H9 (cell line): Measurements from ENCODE around the gene KCNJ1. TPM values are rescaled to one million over a fixed set of nuclear protein-coding genes. Genes with fewer than 3 reads are reported as not detected.

Experiments
- DNase-seq: peaks from one replicate; pipeline ENCODE4 v3.0.0-alpha.2; 2017
- H2AFZ ChIP-seq: one replicate; pipeline ENCODE4 v1.6.1; 2013; ENCODE audit warnings: mild to moderate bottlenecking, low read length, control low read depth, moderate library complexity
- H2AK5ac ChIP-seq: 2 replicates; pipeline ENCODE4 v1.6.1; 2013; ENCODE audit warnings: low read length, control low read depth, mixed read lengths; ENCODE audit not compliant: insufficient read length
- H2BK120ac ChIP-seq: one replicate; pipeline ENCODE4 v1.6.1; 2013; ENCODE audit warnings: low read depth, mild to moderate bottlenecking, low read length, control low read depth, inconsistent platforms; ENCODE audit not compliant: poor library complexity, severe bottlenecking
- H2BK12ac ChIP-seq: 2 replicates; pipeline ENCODE4 v1.6.1; 2013; ENCODE audit warnings: low read length, control low read depth, mixed read lengths, low read depth; ENCODE audit not compliant: insufficient read length
- H2BK15ac ChIP-seq: 2 replicates; pipeline ENCODE4 v1.6.1; 2013; ENCODE audit warnings: low read depth, low read length, control low read depth
- H2BK20ac ChIP-seq: one replicate; pipeline ENCODE4 v1.6.1; 2013; ENCODE audit warnings: low read depth, mild to moderate bottlenecking, low read length, control low read depth, inconsistent platforms; ENCODE audit not compliant: poor library complexity, severe bottlenecking
- H2BK5ac ChIP-seq: 2 replicates; pipeline ENCODE4 v1.6.1; 2013; ENCODE audit warnings: low read length, control low read depth, mixed read lengths; ENCODE audit not compliant: insufficient read length
- H3K14ac ChIP-seq: 2 replicates; pipeline ENCODE4 v1.6.1; 2013; ENCODE audit warnings: low read length, control low read depth; ENCODE audit not compliant: insufficient read depth
- H3K18ac ChIP-seq: 2 replicates; pipeline ENCODE4 v1.6.1; 2013; ENCODE audit warnings: low read depth, mild to moderate bottlenecking, mixed read lengths, low read length, control low read depth; ENCODE audit not compliant: insufficient read length
- H3K23ac ChIP-seq: 2 replicates; pipeline ENCODE4 v1.6.1; 2013; ENCODE audit warnings: low read length, control low read depth, mixed read lengths, low read depth; ENCODE audit not compliant: insufficient read length
- H3K23me2 ChIP-seq: 2 replicates; pipeline ENCODE4 v1.6.1; 2013; ENCODE audit warnings: low read depth, mild to moderate bottlenecking, mixed read lengths, low read length, control low read depth; ENCODE audit not compliant: insufficient read length, poor library complexity, severe bottlenecking
- H3K27ac ChIP-seq: 2 replicates; pipeline ENCODE4 v1.5.1; 2013; ENCODE audit warnings: low read length, control low read depth, mixed read lengths, low read depth; ENCODE audit not compliant: insufficient read length
- H3K27me3 ChIP-seq: 2 replicates; pipeline ENCODE4 v1.6.1; 2013; ENCODE audit warnings: low read length, control low read depth, inconsistent platforms; ENCODE audit not compliant: insufficient read depth
- H3K4ac ChIP-seq: 2 replicates; pipeline ENCODE4 v1.6.1; 2013; ENCODE audit warnings: low read depth, mild to moderate bottlenecking, control low read depth, inconsistent platforms, low read length, moderate library complexity
- H3K4me1 ChIP-seq: 2 replicates; pipeline ENCODE4 v1.6.1; 2013; ENCODE audit warnings: low read length, control low read depth, inconsistent platforms; ENCODE audit not compliant: insufficient read depth
- H3K4me2 ChIP-seq: 2 replicates; pipeline ENCODE4 v1.6.1; 2013; ENCODE audit warnings: low read length, control low read depth, mixed read lengths; ENCODE audit not compliant: insufficient read length, insufficient read depth
- H3K56ac ChIP-seq: 2 replicates; pipeline ENCODE4 v1.6.1; 2013; ENCODE audit warnings: low read depth, mild to moderate bottlenecking, mixed read lengths, low read length, control low read depth; ENCODE audit not compliant: insufficient read length
- H3K79me1 ChIP-seq: 2 replicates; pipeline ENCODE4 v1.6.1; 2013; ENCODE audit warnings: low read depth, mild to moderate bottlenecking, moderate library complexity, low read length, control low read depth, inconsistent platforms; ENCODE audit not compliant: insufficient read depth, poor library complexity, severe bottlenecking
- H3K79me2 ChIP-seq: 2 replicates; pipeline ENCODE4 v1.6.1; 2013; ENCODE audit warnings: low read length, control low read depth, inconsistent platforms; ENCODE audit not compliant: insufficient read depth
- H3K9ac ChIP-seq: 2 replicates; pipeline ENCODE4 v1.6.1; 2013; ENCODE audit warnings: low read length, control low read depth, mixed read lengths; ENCODE audit not compliant: insufficient read length; ENCODE audit errors: extremely low read depth
- H3K9me3 ChIP-seq: one replicate; pipeline ENCODE4 v1.6.1; 2013; ENCODE audit warnings: low read depth, low read length, inconsistent platforms; ENCODE audit not compliant: control insufficient read depth
- H3T11ph ChIP-seq: one replicate; pipeline ENCODE4 v1.6.1; 2013; ENCODE audit warnings: mild to moderate bottlenecking, low read length, control low read depth, inconsistent platforms
- H4K20me1 ChIP-seq: one replicate; pipeline ENCODE4 v1.6.1; 2013; ENCODE audit not compliant: control insufficient read depth, insufficient read length, insufficient read depth
- H4K5ac ChIP-seq: 2 replicates; pipeline ENCODE4 v1.6.1; 2013; ENCODE audit warnings: low read depth, mild to moderate bottlenecking, mixed read lengths, low read length, control low read depth; ENCODE audit not compliant: insufficient read length
- H4K8ac ChIP-seq: replicated peaks from 2 replicates; pipeline ENCODE4 v1.6.1; 2013; ENCODE audit warnings: low read length, control low read depth, mixed read lengths, low read depth; ENCODE audit not compliant: insufficient read length
- H4K91ac ChIP-seq: 2 replicates; pipeline ENCODE4 v1.6.1; 2013; ENCODE audit warnings: low read depth, mild to moderate bottlenecking, moderate library complexity, mixed read lengths, low read length, control low read depth; ENCODE audit not compliant: insufficient read length
- H3K27ac Mint-ChIP-seq, 3 experiments: 2 replicates in 2 of 3; 3 replicates in 1 of 3; pipeline ENCODE4 v1.8.0; 2020 to 2021; ENCODE audit warnings: mixed read lengths in 3 of 3, mild to moderate bottlenecking in 1 of 3, moderate library complexity in 1 of 3
- H3K27me3 Mint-ChIP-seq: 2 replicates; pipeline ENCODE4 v1.8.0; 2021; ENCODE audit warnings: low read depth, mild to moderate bottlenecking, moderate library complexity, mixed read lengths
- H3K36me3 Mint-ChIP-seq, 3 experiments: 2 replicates in 2 of 3; 3 replicates in 1 of 3; pipeline ENCODE4 v1.8.0; 2020 to 2021; ENCODE audit warnings: low read depth in 3 of 3, mixed read lengths in 3 of 3; ENCODE audit not compliant: insufficient read depth in 1 of 3
- H3K4me1 Mint-ChIP-seq, 2 experiments: 2 replicates each; pipeline ENCODE4 v1.8.0; 2020; ENCODE audit warnings: mixed read lengths in 2 of 2
- H3K4me3 Mint-ChIP-seq, 2 experiments: 2 replicates in 1 of 2; 3 replicates in 1 of 2; pipeline ENCODE4 v1.8.0; 2020 to 2021; ENCODE audit warnings: mild to moderate bottlenecking in 2 of 2, mixed read lengths in 2 of 2, moderate library complexity in 1 of 2
- H3K9me3 Mint-ChIP-seq, 2 experiments: 2 replicates in 1 of 2; 3 replicates in 1 of 2; pipeline ENCODE4 v1.8.0; 2020; ENCODE audit warnings: mild to moderate bottlenecking in 2 of 2, mixed read lengths in 2 of 2, moderate library complexity in 1 of 2
- WGBS: extraction: QIAGEN DNeasy Blood & Tissue Kit; methylation state at CpG from one replicate; pipeline ENCODE4 v1.1.7; 2013; ENCODE audit warnings: missing lambda C conversion rate, low lambda C conversion rate, mixed read lengths; ENCODE audit not compliant: insufficient read length; ENCODE audit errors: extremely low coverage; 5-methylcytosine and 5-hydroxymethylcytosine counted together
- total RNA-seq: library from RNA; stranded (reverse); gene quantifications from 2 replicates; pipeline ENCODE4 v1.2.1, GENCODE V29; 2021
- TF ChIP-seq, protein P1 (sequence below): fragments of 200-600 bp; sonication (generic); conservative IDR thresholded peaks from 3 replicates; pipeline ENCODE4 v1.8.0; 2021; ENCODE audit warnings: antibody characterized with exemption, mild to moderate bottlenecking

The KCNJ1 gene
- total RNA-seq, 1 experiment from 2014 or later: not detected

DNA sequence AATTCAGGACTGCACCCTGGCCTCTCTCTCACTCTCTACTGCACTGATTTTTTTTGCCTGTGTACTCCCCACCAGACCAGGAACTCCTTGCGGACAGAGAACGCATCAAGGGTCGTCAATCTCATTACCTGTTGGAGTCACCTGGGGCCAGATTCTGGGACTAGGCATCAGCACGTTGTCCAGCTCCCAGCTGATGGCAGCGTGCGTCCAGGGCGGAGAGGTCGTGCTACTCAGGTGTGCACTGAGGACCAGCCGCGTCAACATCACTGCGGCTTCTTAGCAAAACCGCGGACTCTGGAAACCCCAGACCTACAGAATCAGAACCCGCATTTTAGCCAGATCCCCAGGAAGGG lies 37.2 kb upstream of the KCNJ1 start:
- H4K20me1 ChIP-seq: peaks cover 4% of the 10 kb centered on the region
- Mint-ChIP-seq H3K9me3 (peaks cover 0 to 3% of the 10 kb centered on the region in 2 experiments; a peak in 3 of 5 replicates), H3K4me3 (peak overlapping the region; percentile 71 to 82), H3K27ac (no peak overlapping the region), H3K36me3 (no peaks in the 10 kb centered on the region), H3K27me3 (peaks cover 98% of the 10 kb centered on the region), H3K4me1 (peaks cover 34 to 45% of the 10 kb centered on the region in 2 experiments)
- peaks cover 12% of the 10 kb centered on the region for H3K23me2 ChIP-seq
- no CpG with 5 or more reads among the region's 14 CpGs for WGBS
- H3K56ac ChIP-seq: no peak overlapping the region
- no peak overlapping the region for H2BK120ac ChIP-seq
- H3K4me1 ChIP-seq: peaks cover 2% of the 10 kb centered on the region; the same call in 1 of the 2 replicates
- no peak overlapping the region for H2BK5ac ChIP-seq
- no peak overlapping the region for H3K18ac ChIP-seq
- no peak overlapping the region for H2AK5ac ChIP-seq
- no peaks in the 10 kb centered on the region for H3K79me1 ChIP-seq
- H4K91ac ChIP-seq: no peak overlapping the region
- H3K4me2 ChIP-seq: peak overlapping the region; percentile 41
- H2BK15ac ChIP-seq: no peak overlapping the region
- H3K9ac ChIP-seq: no peak overlapping the region
- no peak overlapping the region for H2BK12ac ChIP-seq
- no peak overlapping the region for H3K14ac ChIP-seq
- H3T11ph ChIP-seq: no peak overlapping the region
- no peak overlapping the region for H4K5ac ChIP-seq
- TF ChIP-seq, protein P1, sequence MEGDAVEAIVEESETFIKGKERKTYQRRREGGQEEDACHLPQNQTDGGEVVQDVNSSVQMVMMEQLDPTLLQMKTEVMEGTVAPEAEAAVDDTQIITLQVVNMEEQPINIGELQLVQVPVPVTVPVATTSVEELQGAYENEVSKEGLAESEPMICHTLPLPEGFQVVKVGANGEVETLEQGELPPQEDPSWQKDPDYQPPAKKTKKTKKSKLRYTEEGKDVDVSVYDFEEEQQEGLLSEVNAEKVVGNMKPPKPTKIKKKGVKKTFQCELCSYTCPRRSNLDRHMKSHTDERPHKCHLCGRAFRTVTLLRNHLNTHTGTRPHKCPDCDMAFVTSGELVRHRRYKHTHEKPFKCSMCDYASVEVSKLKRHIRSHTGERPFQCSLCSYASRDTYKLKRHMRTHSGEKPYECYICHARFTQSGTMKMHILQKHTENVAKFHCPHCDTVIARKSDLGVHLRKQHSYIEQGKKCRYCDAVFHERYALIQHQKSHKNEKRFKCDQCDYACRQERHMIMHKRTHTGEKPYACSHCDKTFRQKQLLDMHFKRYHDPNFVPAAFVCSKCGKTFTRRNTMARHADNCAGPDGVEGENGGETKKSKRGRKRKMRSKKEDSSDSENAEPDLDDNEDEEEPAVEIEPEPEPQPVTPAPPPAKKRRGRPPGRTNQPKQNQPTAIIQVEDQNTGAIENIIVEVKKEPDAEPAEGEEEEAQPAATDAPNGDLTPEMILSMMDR: no peak
- H3K23ac ChIP-seq: no peak overlapping the region
- H3K9me3 ChIP-seq: no peaks in the 10 kb centered on the region
- H4K8ac ChIP-seq: no peak overlapping the region
- no peak overlapping the region for H3K27ac ChIP-seq
- no peaks in the 10 kb centered on the region for H3K79me2 ChIP-seq
- H2BK20ac ChIP-seq: no peak overlapping the region
- no peak overlapping the region for H3K4ac ChIP-seq
- peaks cover 60% of the 10 kb centered on the region for H3K27me3 ChIP-seq
- H2AFZ ChIP-seq: no peak overlapping the region
- DNase-seq: no peak
